HG03064 (cell line): ENCODE measurements around the gene CXCL5.

Source experiments
- ATAC-seq: cut with Tn5 transposase; IDR thresholded peaks from one replicate; pipeline ENCODE4 v1.9.1; 2021; ENCODE audit warnings: low read depth; ENCODE audit not compliant: unreplicated experiment

The CXCL5 gene

GRCh38 chr4:73998040-73999011 lies at the start of gene CXCL5:
Gene CXCL5, minus strand, starts transcription at chr4:73998677. Its CDS starts 96 bp downstream, at chr4:73998581.
- ATAC-seq: no peak

- no peak for ATAC-seq
Observed at GRCh38 chr4:74047152-74047551, 48.7 kb upstream of the CXCL5 start.

- no peak for ATAC-seq
Observed at GRCh38 chr4:74045772-74046171, 47.3 kb upstream of the CXCL5 start.

GRCh38 chr4:74045247-74045646 lies 46.8 kb upstream of the CXCL5 start:
- no peak for ATAC-seq

GRCh38 chr4:74044677-74045076 lies 46.2 kb upstream of the CXCL5 start:
- ATAC-seq: no peak

- ATAC-seq: no peak
Observed at GRCh38 chr4:74042681-74043080, 44.2 kb upstream of the CXCL5 start.

GRCh38 chr4:74041418-74041817 lies 42.9 kb upstream of the CXCL5 start:
- ATAC-seq: no peak

- ATAC-seq: no peak
Observed at GRCh38 chr4:74039315-74039763, 40.9 kb upstream of the CXCL5 start.

- ATAC-seq: peak; percentile 44
Observed at GRCh38 chr4:74038425-74039314, 40.2 kb upstream of the CXCL5 start, which contains the start of gene CXCL3. Gene CXCL3, minus strand, starts transcription at chr4:74038689. Its CDS starts 78 bp downstream, at chr4:74038611.

- no peak for ATAC-seq
Observed at GRCh38 chr4:74038086-74038424, 39.6 kb upstream of the CXCL5 start.

- ATAC-seq: no peak
Observed at GRCh38 chr4:74037076-74037955, 38.8 kb upstream of the CXCL5 start.

- no peak for ATAC-seq
Observed at GRCh38 chr4:74033739-74034138, 35.3 kb upstream of the CXCL5 start.

- ATAC-seq: no peak
Observed at GRCh38 chr4:74032064-74032463, 33.6 kb upstream of the CXCL5 start.

- no peak for ATAC-seq
Observed at GRCh38 chr4:74031576-74031975, 33.1 kb upstream of the CXCL5 start.

GRCh38 chr4:74030285-74030684 lies 31.8 kb upstream of the CXCL5 start:
- ATAC-seq: no peak

- ATAC-seq: no peak
Observed at GRCh38 chr4:74028504-74028903, 30.0 kb upstream of the CXCL5 start.

- ATAC-seq: no peak
Observed at GRCh38 chr4:74023709-74024108, 25.2 kb upstream of the CXCL5 start.

GRCh38 chr4:74021601-74022000 lies 23.1 kb upstream of the CXCL5 start:
- ATAC-seq: no peak

- ATAC-seq: no peak
Observed at GRCh38 chr4:74018771-74019170, 20.3 kb upstream of the CXCL5 start.

- ATAC-seq: no peak
Observed at GRCh38 chr4:74018116-74018515, 19.6 kb upstream of the CXCL5 start.
